GM12874 (cell line): ENCODE measurements around the gene ZNF101.
A peak's percentile ranks its signal among the peaks of the same experiment; 100 is the strongest.

ENCODE experiments used
- CTCF ChIP-seq: IDR thresholded peaks from 2 replicates; pipeline ENCODE4 v1.5.1; 2011; ENCODE audit warnings: low read depth, mild to moderate bottlenecking, control low read depth, low read length, moderate library complexity; ENCODE audit not compliant: insufficient read depth

ZNF101 gene

GRCh38 chr19:19663256-19664120 is 5.2 kb upstream of the ZNF101 start, which contains the start of gene ATP13A1:
Gene ATP13A1, minus strand, starts transcription at chr19:19663676. Its CDS starts 10 bp downstream, at chr19:19663666.
- peak; percentile 33; the same call in 1 of the 2 replicates for TF ChIP-seq CTCF

- no peak for TF ChIP-seq CTCF
These were observed 1.5 kb downstream of the ZNF101 start for GRCh38 chr19:19670070-19670551.

- no peak for TF ChIP-seq CTCF
These were observed 4.2 kb downstream of the ZNF101 start for GRCh38 chr19:19672816-19673215.

GRCh38 chr19:19674315-19674714 is 5.7 kb downstream of the ZNF101 start:
- TF ChIP-seq CTCF = no peak

GRCh38 chr19:19677579-19677978 is 8.9 kb downstream of the ZNF101 start:
- no peak for TF ChIP-seq CTCF

- no peak for TF ChIP-seq CTCF
These were observed 10.8 kb downstream of the ZNF101 start for GRCh38 chr19:19679176-19680073.

- TF ChIP-seq CTCF = no peak
These were observed 17.9 kb downstream of the ZNF101 start for GRCh38 chr19:19686580-19686979.
